ENCODE data around the gene TRAPPC12.
"Not testable (repeated sequence)": the region's sequence is repeated elsewhere in the genome, so short reads cannot be mapped to it uniquely, and the experiment has no call there.

TRAPPC12 gene

GRCh38 chr2:3488061-3488531 is 108.6 kb downstream of the TRAPPC12 start:
- DNase-seq: no peak

- no peak for DNase-seq
Observed at GRCh38 chr2:3488855-3489763, 109.6 kb downstream of the TRAPPC12 start.

- DNase-seq: no peak
Observed at GRCh38 chr2:3489764-3490115, 110.2 kb downstream of the TRAPPC12 start.

- DNase-seq: no peak
Observed at GRCh38 chr2:3490191-3491170, 111.0 kb downstream of the TRAPPC12 start.

GRCh38 chr2:3491306-3491705 is 111.8 kb downstream of the TRAPPC12 start:
- DNase-seq: no peak

GRCh38 chr2:3491716-3492474 is 112.4 kb downstream of the TRAPPC12 start:
- DNase-seq: no peak

GRCh38 chr2:3492475-3492787 is 112.9 kb downstream of the TRAPPC12 start:
- DNase-seq: not testable (repeated sequence)

GRCh38 chr2:3492951-3493614 is 113.6 kb downstream of the TRAPPC12 start:
- DNase-seq: no peak

GRCh38 chr2:3493615-3494007 is 114.1 kb downstream of the TRAPPC12 start:
- no peak for DNase-seq

- no peak for DNase-seq
Observed at GRCh38 chr2:3494984-3495666, 115.6 kb downstream of the TRAPPC12 start.

GRCh38 chr2:3496708-3497080 is 117.2 kb downstream of the TRAPPC12 start:
- not testable (repeated sequence) for DNase-seq

GRCh38 chr2:3498783-3499394 is 119.4 kb downstream of the TRAPPC12 start:
- no peak for DNase-seq

GRCh38 chr2:3500326-3500899 is 120.9 kb downstream of the TRAPPC12 start:
- no peak for DNase-seq

GRCh38 chr2:3503046-3503445 is 123.6 kb downstream of the TRAPPC12 start:
- DNase-seq: no peak

GRCh38 chr2:3503483-3503882 is 124.0 kb downstream of the TRAPPC12 start:
- no peak for DNase-seq

GRCh38 chr2:3504741-3505140 is 125.2 kb downstream of the TRAPPC12 start:
- peak; percentile 7 to 28 for DNase-seq

GRCh38 chr2:3505771-3506170 is 126.3 kb downstream of the TRAPPC12 start:
- DNase-seq: no peak

- no peak for DNase-seq
Observed at GRCh38 chr2:3512086-3512485, 132.6 kb downstream of the TRAPPC12 start.

GRCh38 chr2:3513026-3513810 is 133.7 kb downstream of the TRAPPC12 start:
- no peak for DNase-seq

GRCh38 chr2:3515438-3515837 is 135.9 kb downstream of the TRAPPC12 start:
- not testable (repeated sequence) for DNase-seq

Measured in NCI-H1930 (cell line).